Measurements from ENCODE around the gene XPO4.

GRCh38 chr13:20798027-20798426 lies 104.5 kb downstream of the XPO4 start:
- no peak for TF ChIP-seq CTCF (IDR thresholded peaks at IDR 0.05)
- TF ChIP-seq POLR2A (IDR thresholded peaks at IDR 0.05), result no peak
